Peyer's patch (tissue), 4 donors: ENCODE data around the gene FUT8. TPM values are rescaled to one million over a fixed set of nuclear protein-coding genes. Genes with fewer than 3 reads are reported as not detected.

ENCODE experiments used
- DNase-seq, 3 donors: peaks; one replicate each; pipeline ENCODE4 v3.0.0-alpha.2; 2017 to 2019
- H3K27ac ChIP-seq, 4 donors: fragments of 200-600 bp; sonication (generic); one replicate each; pipeline ENCODE4 v1.5.1; 2016 to 2019
- H3K27me3 ChIP-seq, 2 donors: fragments of 200-600 bp; sonication (generic); one replicate each; pipeline ENCODE4 v1.5.1; 2019
- H3K36me3 ChIP-seq, 3 donors: fragments of 200-600 bp; sonication (generic); one replicate each; pipeline ENCODE4 v1.5.1; 2016 to 2019
- H3K4me1 ChIP-seq, 4 donors: fragments of 200-600 bp; sonication (generic); one replicate each; pipeline ENCODE4 v1.5.1; 2016 to 2019
- H3K4me3 ChIP-seq, 4 donors: fragments of 200-600 bp; sonication (generic); 1 replicate in 3 of 4; 2 replicates in 1 of 4; pipeline ENCODE4 v1.5.1; 2016 to 2019; ENCODE audit warnings: mild to moderate bottlenecking in 1 of 4
- H3K9me3 ChIP-seq, 4 donors: fragments of 200-600 bp; sonication (generic); one replicate each; pipeline ENCODE4 v1.5.1; 2016 to 2019; ENCODE audit warnings: mild to moderate bottlenecking in 1 of 4
- CTCF ChIP-seq, 6 experiments: fragments of 450-650 bp in 4 of 6; fragments of 200-600 bp in 2 of 6; sonication (generic) in 1 of 6; IDR thresholded peaks; one replicate each; pipeline ENCODE4 v1.5.1; 2017 to 2019; ENCODE audit warnings: antibody characterized with exemption in 6 of 6, mild to moderate bottlenecking in 3 of 6, moderate library complexity in 1 of 6
- POLR2A ChIP-seq, 2 donors: fragments of 450-650 bp; IDR thresholded peaks; one replicate each; pipeline ENCODE4 v1.5.1; 2017; ENCODE audit warnings: antibody characterized with exemption in 2 of 2, mild to moderate bottlenecking in 2 of 2, moderate library complexity in 2 of 2
- total RNA-seq, 4 donors: library from RNA; depleted of rRNA; stranded (reverse); fragments of >200 nt; gene quantifications; one replicate each; pipeline ENCODE4 v1.1.0, GENCODE V29; 2016

FUT8 gene
- total RNA-seq, 4 donors from 2014 or later, result 46.4 to 126 (median 55.9) TPM

- Histone ChIP-seq H3K36me3 (no peaks in the 10 kb centered on the region), H3K4me1 (no peaks in the 10 kb centered on the region), H3K4me3 (no peak overlapping the region), H3K9me3 (no peaks in the 10 kb centered on the region), H3K27me3 (no peaks in the 10 kb centered on the region), H3K27ac (no peak overlapping the region)
- TF ChIP-seq POLR2A (IDR thresholded peaks at IDR 0.05) (no peak), CTCF (IDR thresholded peaks at IDR 0.05) (no peak)
- no peak for DNase-seq
Measured at GRCh38 chr14:65604535-65604934, 192.0 kb downstream of the FUT8 start.

- peak in 2 of 6 experiments; percentile 34 for TF ChIP-seq CTCF (IDR thresholded peaks at IDR 0.05)
- no peak for TF ChIP-seq POLR2A (IDR thresholded peaks at IDR 0.05)
- DNase-seq, result no peak
Measured at GRCh38 chr14:65604936-65605335, 192.4 kb downstream of the FUT8 start.

GRCh38 chr14:65606460-65606859 is 193.9 kb downstream of the FUT8 start:
- H3K36me3 ChIP-seq, result no peaks in the 10 kb centered on the region

More at GRCh38 chr14:65604936-65605335, 192.4 kb downstream of the FUT8 start:
- Histone ChIP-seq H3K36me3 (no peaks in the 10 kb centered on the region), H3K9me3 (no peaks in the 10 kb centered on the region), H3K4me1 (no peaks in the 10 kb centered on the region), H3K27me3 (no peaks in the 10 kb centered on the region), H3K27ac (no peak overlapping the region), H3K4me3 (no peak overlapping the region)

GRCh38 chr14:65613131-65613650 is 200.7 kb downstream of the FUT8 start:
- Histone ChIP-seq H3K27me3 (no peaks in the 10 kb centered on the region), H3K4me1 (no peaks in the 10 kb centered on the region), H3K36me3 (peaks cover 0 to 10% (median 0%) of the 10 kb centered on the region in 3 donors), H3K4me3 (no peak overlapping the region), H3K27ac (no peak overlapping the region), H3K9me3 (no peaks in the 10 kb centered on the region)
- DNase-seq, result no peak
- no peak for TF ChIP-seq POLR2A (IDR thresholded peaks at IDR 0.05)
- no peak for TF ChIP-seq CTCF (IDR thresholded peaks at IDR 0.05)

More at GRCh38 chr14:65606460-65606859, 193.9 kb downstream of the FUT8 start:
- Histone ChIP-seq H3K4me1 (no peaks in the 10 kb centered on the region), H3K9me3 (no peaks in the 10 kb centered on the region), H3K4me3 (no peak overlapping the region), H3K27me3 (no peaks in the 10 kb centered on the region), H3K27ac (no peak overlapping the region)
- no peak for DNase-seq
- TF ChIP-seq CTCF (IDR thresholded peaks at IDR 0.05) (no peak), POLR2A (IDR thresholded peaks at IDR 0.05) (no peak)

GRCh38 chr14:65618996-65619395 is 206.5 kb downstream of the FUT8 start:
- no peak for DNase-seq
- H3K4me3 ChIP-seq, result no peak overlapping the region
- TF ChIP-seq POLR2A (IDR thresholded peaks at IDR 0.05) (no peak), CTCF (IDR thresholded peaks at IDR 0.05) (no peak)
- H3K36me3 ChIP-seq, result peaks cover 0 to 10% (median 0%) of the 10 kb centered on the region in 3 donors
- H3K27ac ChIP-seq, result no peak overlapping the region
- H3K27me3 ChIP-seq, result no peaks in the 10 kb centered on the region
- H3K4me1 ChIP-seq, result no peaks in the 10 kb centered on the region
- no peaks in the 10 kb centered on the region for H3K9me3 ChIP-seq

GRCh38 chr14:65620195-65620594 is 207.7 kb downstream of the FUT8 start:
- Histone ChIP-seq H3K27ac (no peak overlapping the region), H3K36me3 (peaks cover 0 to 10% (median 0%) of the 10 kb centered on the region in 3 donors), H3K4me1 (no peaks in the 10 kb centered on the region), H3K9me3 (no peaks in the 10 kb centered on the region), H3K27me3 (no peaks in the 10 kb centered on the region), H3K4me3 (no peak overlapping the region)
- DNase-seq, result no peak
- TF ChIP-seq POLR2A (IDR thresholded peaks at IDR 0.05) (no peak), CTCF (IDR thresholded peaks at IDR 0.05) (no peak)
